Esophagus muscularis mucosa (tissue), 3 donors: ENCODE data around the gene EIF4E2.

Source experiments
- CTCF ChIP-seq, 3 experiments: fragments of 200-600 bp in 2 of 3; fragments of 450-650 bp in 1 of 3; sonication (generic) in 2 of 3; IDR thresholded peaks; one replicate each; pipeline ENCODE4 v1.5.1; 2017 to 2019; ENCODE audit warnings: antibody characterized with exemption in 3 of 3, mild to moderate bottlenecking in 2 of 3, moderate library complexity in 1 of 3
- POLR2A ChIP-seq: fragments of 450-650 bp; IDR thresholded peaks from one replicate; pipeline ENCODE4 v1.6.1; 2017; ENCODE audit warnings: antibody characterized with exemption, moderate library complexity, mild to moderate bottlenecking, low read depth
- POLR2AphosphoS5 ChIP-seq, 2 donors: sonication (generic); formaldehyde crosslinking; IDR thresholded peaks; one replicate each; pipeline ENCODE4 v1.6.1; 2017; ENCODE audit warnings: antibody characterized with exemption in 2 of 2

- TF ChIP-seq CTCF (IDR thresholded peaks at IDR 0.05) = no peak
- TF ChIP-seq POLR2A = no peak
- no peak for TF ChIP-seq POLR2AphosphoS5 (IDR thresholded peaks at IDR 0.05)
These were observed 48.6 kb upstream of the EIF4E2 start for GRCh38 chr2:232501794-232502390.
